ENCODE results near the gene ADGRL3.

ADGRL3 gene

DNA sequence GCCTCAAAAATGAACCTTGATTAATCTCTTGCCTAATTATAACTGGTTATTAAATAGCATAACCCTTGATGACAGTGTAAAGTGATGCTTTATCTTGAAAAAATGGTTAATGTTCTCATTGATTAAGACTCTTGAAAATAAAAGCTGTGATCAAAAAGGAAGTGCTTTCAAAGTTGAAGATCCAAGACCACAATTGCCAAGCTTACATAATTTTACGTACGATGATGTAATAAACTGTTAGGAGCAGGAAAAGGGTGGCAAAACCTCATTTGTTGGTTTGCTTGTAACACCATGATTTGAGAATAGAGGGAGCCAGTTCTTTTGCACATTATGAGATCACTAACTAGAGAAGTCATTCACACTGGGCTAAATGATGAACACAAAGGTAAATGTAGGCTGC is 322.2 kb downstream of the ADGRL3 start (continued):
- TF ChIP-seq ZFP30 (CRISPR knock-in tag; IDR thresholded peaks at IDR 0.05), result no peak
- TF ChIP-seq TOX (CRISPR knock-in tag; IDR thresholded peaks at IDR 0.05; ENCODE audit: borderline replicate concordance), result no peak
- TF ChIP-seq ARNTL (CRISPR knock-in tag; IDR thresholded peaks at IDR 0.05; ENCODE audit: borderline replicate concordance, low read depth), result no peak
- no peak for TF ChIP-seq BACH2 (CRISPR knock-in tag; IDR thresholded peaks at IDR 0.05; ENCODE audit: borderline replicate concordance)
- TF ChIP-seq ZFP3 (CRISPR knock-in tag; IDR thresholded peaks at IDR 0.05), result no peak
- TF ChIP-seq ESRRG (CRISPR knock-in tag; IDR thresholded peaks at IDR 0.05), result no peak
- no peak for TF ChIP-seq GLIS3 (CRISPR knock-in tag; IDR thresholded peaks at IDR 0.05)
- TF ChIP-seq ZC3H10 (CRISPR knock-in tag; IDR thresholded peaks at IDR 0.05), result no peak
- TF ChIP-seq, protein P1, sequence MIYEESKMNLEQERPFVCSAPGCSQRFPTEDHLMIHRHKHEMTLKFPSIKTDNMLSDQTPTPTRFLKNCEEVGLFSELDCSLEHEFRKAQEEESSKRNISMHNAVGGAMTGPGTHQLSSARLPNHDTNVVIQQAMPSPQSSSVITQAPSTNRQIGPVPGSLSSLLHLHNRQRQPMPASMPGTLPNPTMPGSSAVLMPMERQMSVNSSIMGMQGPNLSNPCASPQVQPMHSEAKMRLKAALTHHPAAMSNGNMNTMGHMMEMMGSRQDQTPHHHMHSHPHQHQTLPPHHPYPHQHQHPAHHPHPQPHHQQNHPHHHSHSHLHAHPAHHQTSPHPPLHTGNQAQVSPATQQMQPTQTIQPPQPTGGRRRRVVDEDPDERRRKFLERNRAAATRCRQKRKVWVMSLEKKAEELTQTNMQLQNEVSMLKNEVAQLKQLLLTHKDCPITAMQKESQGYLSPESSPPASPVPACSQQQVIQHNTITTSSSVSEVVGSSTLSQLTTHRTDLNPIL (CRISPR knock-in tag; IDR thresholded peaks at IDR 0.05; ENCODE audit: low read depth), result no peak
- TF ChIP-seq OSR1 (CRISPR knock-in tag; IDR thresholded peaks at IDR 0.05), result no peak
- TF ChIP-seq, protein P2, sequence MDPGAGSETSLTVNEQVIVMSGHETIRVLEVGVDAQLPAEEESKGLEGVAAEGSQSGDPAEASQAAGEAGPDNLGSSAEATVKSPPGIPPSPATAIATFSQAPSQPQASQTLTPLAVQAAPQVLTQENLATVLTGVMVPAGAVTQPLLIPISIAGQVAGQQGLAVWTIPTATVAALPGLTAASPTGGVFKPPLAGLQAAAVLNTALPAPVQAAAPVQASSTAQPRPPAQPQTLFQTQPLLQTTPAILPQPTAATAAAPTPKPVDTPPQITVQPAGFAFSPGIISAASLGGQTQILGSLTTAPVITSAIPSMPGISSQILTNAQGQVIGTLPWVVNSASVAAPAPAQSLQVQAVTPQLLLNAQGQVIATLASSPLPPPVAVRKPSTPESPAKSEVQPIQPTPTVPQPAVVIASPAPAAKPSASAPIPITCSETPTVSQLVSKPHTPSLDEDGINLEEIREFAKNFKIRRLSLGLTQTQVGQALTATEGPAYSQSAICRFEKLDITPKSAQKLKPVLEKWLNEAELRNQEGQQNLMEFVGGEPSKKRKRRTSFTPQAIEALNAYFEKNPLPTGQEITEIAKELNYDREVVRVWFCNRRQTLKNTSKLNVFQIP (CRISPR knock-in tag; IDR thresholded peaks at IDR 0.05; ENCODE audit: borderline replicate concordance, low read depth), result no peak
- TF ChIP-seq ZNF8 (CRISPR knock-in tag; IDR thresholded peaks at IDR 0.05), result no peak
- no peak for TF ChIP-seq RARB (CRISPR knock-in tag; IDR thresholded peaks at IDR 0.05)
- TF ChIP-seq ZNF70 (CRISPR knock-in tag; IDR thresholded peaks at IDR 0.05), result no peak

DNA sequence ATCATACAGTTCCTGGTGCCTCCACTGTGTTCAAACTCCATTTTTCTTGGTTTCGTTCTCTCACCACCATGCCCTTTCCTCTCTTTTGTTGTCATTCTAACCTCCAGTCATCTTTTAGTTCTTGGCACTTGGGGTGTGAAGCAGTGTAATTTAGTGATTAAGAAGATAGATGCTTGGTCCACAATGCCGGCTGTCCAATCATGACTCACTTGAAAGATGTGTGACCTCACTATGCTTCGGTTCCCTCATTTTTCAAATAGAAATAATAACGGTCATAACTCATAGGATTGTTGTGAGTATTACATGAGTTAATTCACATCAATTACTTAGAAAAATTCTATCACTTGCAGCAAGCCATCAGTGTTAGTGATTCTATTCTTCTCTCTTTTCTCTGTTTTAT is 327.8 kb downstream of the ADGRL3 start:
- no peak for TF ChIP-seq ZFP3 (CRISPR knock-in tag; IDR thresholded peaks at IDR 0.05)
- no peak for TF ChIP-seq GLIS3 (CRISPR knock-in tag; IDR thresholded peaks at IDR 0.05)
- no peak for TF ChIP-seq ISL1 (CRISPR knock-in tag; IDR thresholded peaks at IDR 0.05)
- TF ChIP-seq, protein P2 (CRISPR knock-in tag; IDR thresholded peaks at IDR 0.05; ENCODE audit: borderline replicate concordance, low read depth), result no peak
- TF ChIP-seq ZC3H10 (CRISPR knock-in tag; IDR thresholded peaks at IDR 0.05), result no peak
- TF ChIP-seq TCF4 (CRISPR knock-in tag; IDR thresholded peaks at IDR 0.05; ENCODE audit: borderline replicate concordance), result no peak
- TF ChIP-seq, protein P3, sequence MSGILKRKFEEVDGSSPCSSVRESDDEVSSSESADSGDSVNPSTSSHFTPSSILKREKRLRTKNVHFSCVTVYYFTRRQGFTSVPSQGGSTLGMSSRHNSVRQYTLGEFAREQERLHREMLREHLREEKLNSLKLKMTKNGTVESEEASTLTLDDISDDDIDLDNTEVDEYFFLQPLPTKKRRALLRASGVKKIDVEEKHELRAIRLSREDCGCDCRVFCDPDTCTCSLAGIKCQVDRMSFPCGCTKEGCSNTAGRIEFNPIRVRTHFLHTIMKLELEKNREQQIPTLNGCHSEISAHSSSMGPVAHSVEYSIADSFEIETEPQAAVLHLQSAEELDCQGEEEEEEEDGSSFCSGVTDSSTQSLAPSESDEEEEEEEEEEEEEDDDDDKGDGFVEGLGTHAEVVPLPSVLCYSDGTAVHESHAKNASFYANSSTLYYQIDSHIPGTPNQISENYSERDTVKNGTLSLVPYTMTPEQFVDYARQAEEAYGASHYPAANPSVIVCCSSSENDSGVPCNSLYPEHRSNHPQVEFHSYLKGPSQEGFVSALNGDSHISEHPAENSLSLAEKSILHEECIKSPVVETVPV (CRISPR knock-in tag; IDR thresholded peaks at IDR 0.05), result no peak
- no peak for TF ChIP-seq BACH2 (CRISPR knock-in tag; IDR thresholded peaks at IDR 0.05; ENCODE audit: borderline replicate concordance)
- TF ChIP-seq ZFP30 (CRISPR knock-in tag; IDR thresholded peaks at IDR 0.05), result no peak
- no peak for TF ChIP-seq ESRRG (CRISPR knock-in tag; IDR thresholded peaks at IDR 0.05)
- TF ChIP-seq PPARA (CRISPR knock-in tag; IDR thresholded peaks at IDR 0.05; ENCODE audit: borderline replicate concordance), result no peak
- TF ChIP-seq, protein P1 (CRISPR knock-in tag; IDR thresholded peaks at IDR 0.05; ENCODE audit: low read depth), result no peak
- no peak for TF ChIP-seq CSDC2 (CRISPR knock-in tag; IDR thresholded peaks at IDR 0.05)
- TF ChIP-seq RARB (CRISPR knock-in tag; IDR thresholded peaks at IDR 0.05), result no peak
- TF ChIP-seq, protein P4, sequence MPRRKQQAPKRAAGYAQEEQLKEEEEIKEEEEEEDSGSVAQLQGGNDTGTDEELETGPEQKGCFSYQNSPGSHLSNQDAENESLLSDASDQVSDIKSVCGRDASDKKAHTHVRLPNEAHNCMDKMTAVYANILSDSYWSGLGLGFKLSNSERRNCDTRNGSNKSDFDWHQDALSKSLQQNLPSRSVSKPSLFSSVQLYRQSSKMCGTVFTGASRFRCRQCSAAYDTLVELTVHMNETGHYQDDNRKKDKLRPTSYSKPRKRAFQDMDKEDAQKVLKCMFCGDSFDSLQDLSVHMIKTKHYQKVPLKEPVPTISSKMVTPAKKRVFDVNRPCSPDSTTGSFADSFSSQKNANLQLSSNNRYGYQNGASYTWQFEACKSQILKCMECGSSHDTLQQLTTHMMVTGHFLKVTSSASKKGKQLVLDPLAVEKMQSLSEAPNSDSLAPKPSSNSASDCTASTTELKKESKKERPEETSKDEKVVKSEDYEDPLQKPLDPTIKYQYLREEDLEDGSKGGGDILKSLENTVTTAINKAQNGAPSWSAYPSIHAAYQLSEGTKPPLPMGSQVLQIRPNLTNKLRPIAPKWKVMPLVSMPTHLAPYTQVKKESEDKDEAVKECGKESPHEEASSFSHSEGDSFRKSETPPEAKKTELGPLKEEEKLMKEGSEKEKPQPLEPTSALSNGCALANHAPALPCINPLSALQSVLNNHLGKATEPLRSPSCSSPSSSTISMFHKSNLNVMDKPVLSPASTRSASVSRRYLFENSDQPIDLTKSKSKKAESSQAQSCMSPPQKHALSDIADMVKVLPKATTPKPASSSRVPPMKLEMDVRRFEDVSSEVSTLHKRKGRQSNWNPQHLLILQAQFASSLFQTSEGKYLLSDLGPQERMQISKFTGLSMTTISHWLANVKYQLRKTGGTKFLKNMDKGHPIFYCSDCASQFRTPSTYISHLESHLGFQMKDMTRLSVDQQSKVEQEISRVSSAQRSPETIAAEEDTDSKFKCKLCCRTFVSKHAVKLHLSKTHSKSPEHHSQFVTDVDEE (CRISPR knock-in tag; IDR thresholded peaks at IDR 0.05), result no peak
- TF ChIP-seq TOX (CRISPR knock-in tag; IDR thresholded peaks at IDR 0.05; ENCODE audit: borderline replicate concordance), result no peak
- no peak for TF ChIP-seq ZNF8 (CRISPR knock-in tag; IDR thresholded peaks at IDR 0.05)
- TF ChIP-seq OSR1 (CRISPR knock-in tag; IDR thresholded peaks at IDR 0.05), result no peak
- TF ChIP-seq, protein P5, sequence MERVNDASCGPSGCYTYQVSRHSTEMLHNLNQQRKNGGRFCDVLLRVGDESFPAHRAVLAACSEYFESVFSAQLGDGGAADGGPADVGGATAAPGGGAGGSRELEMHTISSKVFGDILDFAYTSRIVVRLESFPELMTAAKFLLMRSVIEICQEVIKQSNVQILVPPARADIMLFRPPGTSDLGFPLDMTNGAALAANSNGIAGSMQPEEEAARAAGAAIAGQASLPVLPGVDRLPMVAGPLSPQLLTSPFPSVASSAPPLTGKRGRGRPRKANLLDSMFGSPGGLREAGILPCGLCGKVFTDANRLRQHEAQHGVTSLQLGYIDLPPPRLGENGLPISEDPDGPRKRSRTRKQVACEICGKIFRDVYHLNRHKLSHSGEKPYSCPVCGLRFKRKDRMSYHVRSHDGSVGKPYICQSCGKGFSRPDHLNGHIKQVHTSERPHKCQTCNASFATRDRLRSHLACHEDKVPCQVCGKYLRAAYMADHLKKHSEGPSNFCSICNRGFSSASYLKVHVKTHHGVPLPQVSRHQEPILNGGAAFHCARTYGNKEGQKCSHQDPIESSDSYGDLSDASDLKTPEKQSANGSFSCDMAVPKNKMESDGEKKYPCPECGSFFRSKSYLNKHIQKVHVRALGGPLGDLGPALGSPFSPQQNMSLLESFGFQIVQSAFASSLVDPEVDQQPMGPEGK (CRISPR knock-in tag; IDR thresholded peaks at IDR 0.05; ENCODE audit: borderline replicate concordance), result no peak
- no peak for TF ChIP-seq ARNTL (CRISPR knock-in tag; IDR thresholded peaks at IDR 0.05; ENCODE audit: borderline replicate concordance, low read depth)

More for the DNA sequence above, 327.8 kb downstream of the ADGRL3 start:
- ATAC-seq, result no peak
